ENCODE results near the gene INHBB. TPM values are rescaled to one million over a fixed set of nuclear protein-coding genes. Genes with fewer than 3 reads are reported as not detected.

The INHBB gene
- total RNA-seq, 6 experiments from 2014 or later: 0.37 to 15.9 (median 9.6) TPM

- Histone ChIP-seq H3K27me3 (no peaks in the 10 kb centered on the region), H3K27ac (no peak overlapping the region), H3K4me3 (no peak overlapping the region), H3K9me3 (no peaks in the 10 kb centered on the region), H3K4me1 (peaks cover 0 to 24% (median 5%) of the 10 kb centered on the region in 4 donors), H3K36me3 (peaks cover 0 to 12% (median 0%) of the 10 kb centered on the region in 4 donors)
- intact Hi-C loops (cut with DNase I): loop anchor here in 1 of 2 donors (10.0 kb wide), 1 partner anchor 85 kb away; no protein-coding TSS in a partner anchor
- ATAC-seq (no peak), DNase-seq (no peak)
- TF ChIP-seq CTCF (IDR thresholded peaks at IDR 0.05) (no peak), POLR2A (IDR thresholded peaks at IDR 0.05) (no peak)
- 82% methylated on average over 2 of the region's 17 CpGs for WGBS (ENCODE audit: insufficient coverage, low coverage, low lambda C conversion rate, missing lambda C conversion rate)
Measured at GRCh38 chr2:120350080-120350479, 4.1 kb downstream of the INHBB start.

- Histone ChIP-seq H3K27ac (no peak overlapping the region), H3K36me3 (peaks cover 0 to 12% (median 0%) of the 10 kb centered on the region in 4 donors), H3K4me3 (no peak overlapping the region), H3K27me3 (no peaks in the 10 kb centered on the region), H3K9me3 (no peaks in the 10 kb centered on the region), H3K4me1 (peaks cover 0 to 22% (median 5%) of the 10 kb centered on the region in 4 donors)
- TF ChIP-seq POLR2A (IDR thresholded peaks at IDR 0.05): no peak
- TF ChIP-seq CTCF (IDR thresholded peaks at IDR 0.05): no peak
- WGBS (ENCODE audit: insufficient coverage, low coverage, low lambda C conversion rate, missing lambda C conversion rate): 91% methylated on average over 14 of the region's 23 CpGs
- DNase-seq (no peak), ATAC-seq (no peak)
- intact Hi-C loops (cut with DNase I): loop anchor here in 1 of 2 donors (10.0 kb wide), 1 partner anchor 84 kb away; no protein-coding TSS in a partner anchor
Measured at GRCh38 chr2:120350801-120351320, 4.9 kb downstream of the INHBB start.

- H3K27me3 ChIP-seq: no peaks in the 10 kb centered on the region
- H3K36me3 ChIP-seq: peaks cover 0 to 12% (median 0%) of the 10 kb centered on the region in 4 donors
- H3K4me1 ChIP-seq: peaks cover 0 to 5% (median 2%) of the 10 kb centered on the region in 4 donors
- intact Hi-C loops (cut with DNase I): loop anchor here in 1 of 2 donors (10.0 kb wide), 1 partner anchor 82 kb away; no protein-coding TSS in a partner anchor
- no peak overlapping the region for H3K4me3 ChIP-seq
- TF ChIP-seq POLR2A (IDR thresholded peaks at IDR 0.05): no peak
- no peak for TF ChIP-seq CTCF (IDR thresholded peaks at IDR 0.05)
- WGBS (ENCODE audit: insufficient coverage, low coverage, low lambda C conversion rate, missing lambda C conversion rate): 83% methylated on average over 11 of the region's 15 CpGs
- no peaks in the 10 kb centered on the region for H3K9me3 ChIP-seq
- H3K27ac ChIP-seq: no peak overlapping the region
- DNase-seq (no peak), ATAC-seq (no peak)
Measured at GRCh38 chr2:120352696-120353590, 7.0 kb downstream of the INHBB start.

DNA sequence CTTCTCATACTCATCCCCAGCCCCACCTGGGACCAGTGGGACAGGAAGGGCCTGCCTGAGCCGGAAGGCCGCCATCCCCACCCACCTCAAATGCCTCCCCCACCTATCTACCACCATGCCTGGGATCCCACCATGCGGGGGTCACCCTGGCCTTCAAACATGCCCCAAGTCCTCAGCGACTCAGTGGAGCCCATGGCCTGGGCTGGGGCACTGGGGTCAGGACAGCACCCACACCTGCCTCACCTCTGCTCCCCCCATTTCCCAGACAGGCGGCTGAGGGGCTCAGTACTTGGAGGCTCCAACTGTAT, 7.6 kb downstream of the INHBB start:
- no peak overlapping the region for H3K4me3 ChIP-seq
- TF ChIP-seq POLR2A (IDR thresholded peaks at IDR 0.05) (no peak), CTCF (IDR thresholded peaks at IDR 0.05) (no peak)
- WGBS (ENCODE audit: insufficient coverage, low coverage, low lambda C conversion rate, missing lambda C conversion rate): 95% methylated on average over 4 of the region's 5 CpGs
- no peaks in the 10 kb centered on the region for H3K27me3 ChIP-seq
- no peak for ATAC-seq
- peaks cover 0 to 4% (median 0%) of the 10 kb centered on the region in 4 donors for H3K4me1 ChIP-seq
- no peaks in the 10 kb centered on the region for H3K9me3 ChIP-seq
- H3K27ac ChIP-seq: no peak overlapping the region
- intact Hi-C loops (cut with DNase I): loop anchor here in 1 of 2 donors (10.0 kb wide), 1 partner anchor 81 kb away; no protein-coding TSS in a partner anchor
- peaks cover 0 to 12% (median 0%) of the 10 kb centered on the region in 4 donors for H3K36me3 ChIP-seq
- no peak for DNase-seq

Measured in right lobe of liver (tissue), 6 donors.